Endothelial cell of umbilical vein (primary cell): Measurements from ENCODE around the gene RPGRIP1. TPM values are rescaled to one million over a fixed set of nuclear protein-coding genes. Genes with fewer than 3 reads are reported as not detected.
"Not testable (repeated sequence)": the region's sequence is repeated elsewhere in the genome, so short reads cannot be mapped to it uniquely, and the experiment has no call there.

Experiments used
- BruUV-seq: library from RNA; stranded (reverse); fragments of 400-500 nt; replicated peaks from 2 replicates; lab custom pipeline; 2021; lab: Mats Ljungman, UMichigan
- CTCF ChIA-PET: fragments of 300-600, 350-600 bp; sonication (Branson Sonifier 250); formaldehyde crosslinking; loops from one replicate; lab custom pipeline; 2021; ENCODE audit warnings: antibody characterized with exemption, inconsistent platforms; lab: Charles Lee
- POLR2A ChIA-PET: fragments of 300-600, 350-600 bp; sonication (Branson Sonifier 250); formaldehyde crosslinking; loops from one replicate; lab custom pipeline; 2021; ENCODE audit warnings: antibody characterized with exemption, inconsistent platforms; lab: Charles Lee
- DNase-seq: peaks from one replicate; pipeline ENCODE4 v3.0.0-alpha.2; 2011; ENCODE audit warnings: low read depth, low spot score
- FAIRE-seq: peaks from 2 replicates; lab custom pipeline; 2011; peaks lifted over from hg19 to GRCh38; lab: Jason Lieb, UNC
- H2AFZ ChIP-seq: 2 replicates; pipeline ENCODE4 v1.6.0; 2012; ENCODE audit warnings: low read depth, low read length, control low read depth, inconsistent platforms
- H3K27ac ChIP-seq: 2 replicates; pipeline ENCODE4 v1.5.1; 2011; ENCODE audit warnings: low read depth, mild to moderate bottlenecking, control low read depth, low read length, moderate library complexity; ENCODE audit not compliant: insufficient read depth
- H3K27me3 ChIP-seq, 2 experiments: 2 replicates each; pipeline versions ENCODE4 v1.6.0 to v1.6.1; 2011; ENCODE audit warnings: low read length in 2 of 2, mixed read lengths in 1 of 2; ENCODE audit not compliant: control insufficient read depth in 2 of 2, insufficient read depth in 2 of 2
- H3K36me3 ChIP-seq, 2 experiments: 2 replicates in 1 of 2; 3 replicates in 1 of 2; pipeline ENCODE4 v1.5.1; 2011; ENCODE audit warnings: low read length in 2 of 2, mild to moderate bottlenecking in 1 of 2, moderate library complexity in 1 of 2; ENCODE audit not compliant: control insufficient read depth in 2 of 2, insufficient read depth in 2 of 2; ENCODE audit errors: extremely low read depth in 1 of 2
- H3K4me1 ChIP-seq: 3 replicates; pipeline ENCODE4 v1.5.1; 2011; ENCODE audit warnings: mild to moderate bottlenecking, low read length; ENCODE audit not compliant: control insufficient read depth, insufficient read depth; ENCODE audit errors: extremely low read depth
- H3K4me2 ChIP-seq: 2 replicates; pipeline ENCODE4 v1.6.1; 2011; ENCODE audit warnings: low read length, control low read depth, mixed read lengths; ENCODE audit not compliant: insufficient read depth
- H3K4me3 ChIP-seq, 3 experiments: fragments of 200-600 bp in 1 of 3; sonication (generic), shearing (Covaris generic) in 1 of 3; replicated peaks in 1 of 3; 2 replicates each; pipeline ENCODE4 v1.5.1; 2011 to 2016; ENCODE audit warnings: control low read depth in 3 of 3, low read length in 3 of 3, mild to moderate bottlenecking in 2 of 3, inconsistent platforms in 1 of 3, low read depth in 1 of 3, moderate library complexity in 1 of 3; ENCODE audit not compliant: insufficient read depth in 1 of 3
- H3K79me2 ChIP-seq: 2 replicates; pipeline ENCODE4 v1.6.0; 2012; ENCODE audit warnings: low read length, inconsistent platforms; ENCODE audit not compliant: control insufficient read depth, insufficient read depth
- H3K9ac ChIP-seq: replicated peaks from 2 replicates; pipeline ENCODE3; 2011; ENCODE audit warnings: low read length, control low read depth; ENCODE audit not compliant: insufficient read depth; ENCODE audit errors: extremely low read depth
- H3K9me1 ChIP-seq: replicated peaks from 3 replicates; pipeline ENCODE4 v1.6.0; 2011; ENCODE audit warnings: mild to moderate bottlenecking, low read length; ENCODE audit not compliant: control insufficient read depth, insufficient read depth; ENCODE audit errors: extremely low read depth
- H3K9me3 ChIP-seq: replicated peaks from 2 replicates; pipeline ENCODE4 v1.5.1; 2012; ENCODE audit warnings: low read length, inconsistent platforms; ENCODE audit not compliant: control insufficient read depth, insufficient read depth
- H4K20me1 ChIP-seq: replicated peaks from 2 replicates; pipeline ENCODE3; 2011; ENCODE audit warnings: mild to moderate bottlenecking, low read length; ENCODE audit not compliant: control insufficient read depth, insufficient read depth; ENCODE audit errors: extremely low read depth
- CTCF ChIP-seq, 2 donors: IDR thresholded peaks; 1 replicate in 1 of 2; 2 replicates in 1 of 2; pipeline ENCODE4 v1.5.1; 2011; ENCODE audit warnings: low read length in 2 of 2, mild to moderate bottlenecking in 2 of 2, moderate library complexity in 2 of 2, control low read depth in 1 of 2, inconsistent platforms in 1 of 2, low read depth in 1 of 2; ENCODE audit not compliant: insufficient read depth in 1 of 2; ENCODE audit errors: extremely low read depth in 1 of 2
- EZH2 ChIP-seq: IDR thresholded peaks from 2 replicates; pipeline ENCODE4 v1.6.1; 2012; ENCODE audit warnings: borderline replicate concordance, low read depth, mild to moderate bottlenecking, moderate library complexity, low read length, inconsistent platforms; ENCODE audit not compliant: severe bottlenecking
- FOS ChIP-seq: IDR thresholded peaks from 2 replicates; pipeline ENCODE4 v1.6.1; 2011; ENCODE audit warnings: mild to moderate bottlenecking, low read length, moderate library complexity, borderline replicate concordance; ENCODE audit not compliant: insufficient read depth
- GATA2 ChIP-seq: IDR thresholded peaks from 2 replicates; pipeline ENCODE4 v1.7.0; 2011; ENCODE audit warnings: low read depth, mild to moderate bottlenecking, moderate library complexity, mixed read lengths, low read length; ENCODE audit not compliant: insufficient read length, insufficient read depth
- JUN ChIP-seq: IDR thresholded peaks from 2 replicates; pipeline ENCODE4 v1.6.1; 2011; ENCODE audit warnings: borderline replicate concordance, low read depth; ENCODE audit not compliant: insufficient read length, insufficient read depth
- MAX ChIP-seq: IDR thresholded peaks from 2 replicates; pipeline ENCODE4 v1.6.1; 2011; ENCODE audit not compliant: insufficient read depth, insufficient read length
- MYC ChIP-seq: IDR thresholded peaks from one replicate; pipeline ENCODE4 v1.6.1; 2011; ENCODE audit warnings: mild to moderate bottlenecking, low read depth, low read length
- POLR2A ChIP-seq: IDR thresholded peaks from 2 replicates; pipeline ENCODE4 v1.6.1; 2012; ENCODE audit warnings: low read depth, mild to moderate bottlenecking, control low read depth, low read length
- POLR2AphosphoS5 ChIP-seq: IDR thresholded peaks from 2 replicates; pipeline ENCODE4 v1.6.1; 2012; ENCODE audit warnings: low read depth, mild to moderate bottlenecking, control low read depth, low read length, moderate library complexity; ENCODE audit not compliant: insufficient read depth
- dilution Hi-C: fragments of 300-500 bp; cut with MboI; formaldehyde crosslinking; loops from one replicate; pipeline ENCODE4 v1.15.0; 2019; ENCODE audit warnings: low sequenced_read_pairs; ENCODE audit not compliant: extremely low pct_ligation_motif_present
- intact Hi-C: fragments of 100-400 bp; cut with micrococcal nuclease; formaldehyde crosslinking; loops from one replicate; pipeline ENCODE4 v1.10.0; 2022
- polyA plus RNA-seq, 4 experiments: library from polyadenylated mRNA; depleted of rRNA in 3 of 4; stranded (reverse) in 3 of 4; unstranded in 1 of 4; fragments of >200 nt; gene quantifications; 2 replicates each; pipeline versions ENCODE4 v1.2.1 to v1.2.3, GENCODE V29; 2011 to 2012; ENCODE audit warnings: missing spikeins in 1 of 4
- total RNA-seq: library from RNA; stranded (reverse); gene quantifications from 2 replicates; pipeline ENCODE4 v1.2.3, GENCODE V29; 2021

The RPGRIP1 gene
- total and polyA plus RNA-seq, 2 donors (not counting 3 experiments of a cell fraction or from before 2014, with no cell fraction given): not detected

- CTCF ChIA-PET: interaction anchor here (1.2 kb wide), 1 partner anchor 9 kb away, joined by 6 read pairs; no protein-coding TSS in a partner anchor
- no peak for DNase-seq
- no peak for TF ChIP-seq CTCF (IDR thresholded peaks at IDR 0.05; ENCODE audit: extremely low read depth in 1 of 2, insufficient read depth in 1 of 2, low read depth in 1 of 2, low read length in 2 of 2)
- TF ChIP-seq POLR2AphosphoS5: no peak
- no peak for TF ChIP-seq MYC
- no peak for TF ChIP-seq POLR2A
- no peak for TF ChIP-seq GATA2
- TF ChIP-seq JUN: no peak
- no peak for TF ChIP-seq EZH2
- no peak for TF ChIP-seq FOS
- TF ChIP-seq MAX: no peak
- Histone ChIP-seq H3K36me3 (no peaks in the 10 kb centered on the region), H3K4me1 (no peaks in the 10 kb centered on the region), H3K4me2 (no peak overlapping the region), H3K27me3 (peaks cover 0 to 3% of the 10 kb centered on the region in 2 experiments), H3K9me3 (no peaks in the 10 kb centered on the region), H3K27ac (no peak overlapping the region), H3K9ac (no peak overlapping the region), H3K79me2 (no peaks in the 10 kb centered on the region), H4K20me1 (no peaks in the 10 kb centered on the region), H3K4me3 (no peak overlapping the region), H3K9me1 (no peaks in the 10 kb centered on the region), H2AFZ (no peak overlapping the region)
- POLR2A ChIA-PET: no interaction called here
- intact Hi-C loops: no loop called here
- FAIRE-seq: peak; percentile 28
- no TSS peak for BruUV-seq
- dilution Hi-C loops: no loop called here
Measured at GRCh38 chr14:21287168-21287567, 7.3 kb downstream of the RPGRIP1 start.

GRCh38 chr14:21294026-21294425 is 14.1 kb downstream of the RPGRIP1 start:
- H3K27ac ChIP-seq, H3K9me1 ChIP-seq, dilution Hi-C loops, H3K9ac ChIP-seq, POLR2A ChIA-PET, H3K27me3 ChIP-seq, BruUV-seq, H3K4me2 ChIP-seq, intact Hi-C loops, CTCF ChIA-PET, FAIRE-seq, H3K4me1 ChIP-seq, DNase-seq, H3K9me3 ChIP-seq, H3K36me3 ChIP-seq, H3K4me3 ChIP-seq, H4K20me1 ChIP-seq, H3K79me2 ChIP-seq, H2AFZ ChIP-seq: not testable (repeated sequence)
